ENCODE results near the gene TPRA1. TPM values are rescaled to one million over a fixed set of nuclear protein-coding genes. Genes with fewer than 3 reads are reported as not detected.

Gene TPRA1
- total RNA-seq, 2 experiments from 2014 or later: 7.5 to 7.8 TPM

DNA sequence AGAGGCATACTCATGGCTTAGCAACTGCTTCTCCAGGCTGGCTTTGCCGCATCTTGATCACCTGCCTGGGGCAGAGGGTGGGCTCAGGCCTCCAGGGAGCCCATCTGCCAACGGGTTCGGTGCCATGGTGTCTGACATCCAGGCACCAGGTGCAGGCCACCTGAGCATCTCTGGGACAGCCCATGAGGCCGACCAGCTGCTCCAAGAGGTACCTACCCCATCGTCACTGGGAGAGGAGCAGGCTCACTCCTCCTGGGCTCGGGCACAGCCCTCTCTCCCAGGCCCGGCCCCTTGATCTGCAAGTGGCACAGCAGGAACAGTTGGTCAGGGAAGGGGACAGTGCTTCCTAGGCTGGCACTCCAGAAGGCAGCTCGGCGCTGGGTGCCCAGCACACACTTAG, 21.9 kb downstream of the TPRA1 start:
- DNase-seq (no peak), ATAC-seq (ENCODE audit: poor library complexity) (no peak)
- ChIA-PET POLR2A (no interaction called here), CTCF (no interaction called here)
- no peak overlapping the region for H3K27ac Mint-ChIP-seq
- no peaks in the 10 kb centered on the region for H3K4me1 Mint-ChIP-seq (ENCODE audit: low read depth)
- intact Hi-C loops (cut with DNase I, micrococcal nuclease): no loop called here
- H3K36me3 ChIP-seq (ENCODE audit: insufficient read depth, low read length): peaks cover 30% of the 10 kb centered on the region
- TF ChIP-seq CTCF (IDR thresholded peaks at IDR 0.05): no peak
- H3K36me3 Mint-ChIP-seq (ENCODE audit: low read depth): peaks cover 14% of the 10 kb centered on the region
- no peak overlapping the region for H3K27ac ChIP-seq (ENCODE audit: low read depth in 1 of 2, low read length in 2 of 2)
- no peaks in the 10 kb centered on the region for H3K9me3 ChIP-seq (ENCODE audit: control insufficient read depth in 1 of 2, insufficient read depth in 1 of 2, low read length in 2 of 2)
- H3K4me3 Mint-ChIP-seq: no peak overlapping the region
- no peaks in the 10 kb centered on the region for H3K27me3 ChIP-seq (ENCODE audit: control insufficient read depth in 1 of 2, insufficient read depth in 2 of 2, low read length in 2 of 2)
- H3K4me1 ChIP-seq (ENCODE audit: insufficient read depth, low read length): no peaks in the 10 kb centered on the region
- no peaks in the 10 kb centered on the region for H3K27me3 Mint-ChIP-seq
- H3K4me3 ChIP-seq (ENCODE audit: low read length): no peak overlapping the region
- no peaks in the 10 kb centered on the region for H3K9me3 Mint-ChIP-seq

- Histone ChIP-seq H3K36me3 (ENCODE audit: insufficient read depth, low read length) (peaks cover 13% of the 10 kb centered on the region), H3K27ac (ENCODE audit: low read depth in 1 of 2, low read length in 2 of 2) (no peak overlapping the region), H3K9me3 (ENCODE audit: control insufficient read depth in 1 of 2, insufficient read depth in 1 of 2, low read length in 2 of 2) (no peaks in the 10 kb centered on the region), H3K4me1 (ENCODE audit: insufficient read depth, low read length) (no peaks in the 10 kb centered on the region), H3K4me3 (ENCODE audit: low read length) (no peak overlapping the region), H3K27me3 (ENCODE audit: control insufficient read depth in 1 of 2, insufficient read depth in 2 of 2, low read length in 2 of 2) (no peaks in the 10 kb centered on the region)
- Mint-ChIP-seq H3K36me3 (ENCODE audit: low read depth) (peaks cover 13% of the 10 kb centered on the region), H3K27me3 (no peaks in the 10 kb centered on the region), H3K9me3 (no peaks in the 10 kb centered on the region), H3K27ac (no peak overlapping the region), H3K4me1 (ENCODE audit: low read depth) (no peaks in the 10 kb centered on the region), H3K4me3 (no peak overlapping the region)
- POLR2A ChIA-PET: no interaction called here
- DNase-seq: no peak
- CTCF ChIA-PET: no interaction called here
- ATAC-seq (ENCODE audit: poor library complexity): no peak
- intact Hi-C loops (cut with DNase I, micrococcal nuclease): no loop called here
- TF ChIP-seq CTCF (IDR thresholded peaks at IDR 0.05): no peak
Observed at GRCh38 chr3:127566833-127567232, 23.7 kb downstream of the TPRA1 start.

- no peak for TF ChIP-seq CTCF (IDR thresholded peaks at IDR 0.05)
- H3K4me1 ChIP-seq (ENCODE audit: insufficient read depth, low read length): no peaks in the 10 kb centered on the region
- Mint-ChIP-seq H3K4me1 (ENCODE audit: low read depth) (no peaks in the 10 kb centered on the region), H3K4me3 (no peak overlapping the region), H3K9me3 (no peaks in the 10 kb centered on the region), H3K27ac (no peak overlapping the region), H3K27me3 (no peaks in the 10 kb centered on the region), H3K36me3 (ENCODE audit: low read depth) (peaks cover 3% of the 10 kb centered on the region)
- H3K4me3 ChIP-seq (ENCODE audit: low read length): no peak overlapping the region
- peaks cover 5% of the 10 kb centered on the region for H3K36me3 ChIP-seq (ENCODE audit: insufficient read depth, low read length)
- ChIA-PET CTCF (no interaction called here), POLR2A (no interaction called here)
- intact Hi-C loops (cut with DNase I, micrococcal nuclease): no loop called here
- no peaks in the 10 kb centered on the region for H3K9me3 ChIP-seq (ENCODE audit: control insufficient read depth in 1 of 2, insufficient read depth in 1 of 2, low read length in 2 of 2)
- H3K27me3 ChIP-seq (ENCODE audit: control insufficient read depth in 1 of 2, insufficient read depth in 2 of 2, low read length in 2 of 2): no peaks in the 10 kb centered on the region
- DNase-seq: no peak
- no peak overlapping the region for H3K27ac ChIP-seq (ENCODE audit: low read depth in 1 of 2, low read length in 2 of 2)
- no peak for ATAC-seq (ENCODE audit: poor library complexity)
Observed at GRCh38 chr3:127565711-127566110, 24.8 kb downstream of the TPRA1 start.

All from CD4-positive, alpha-beta T cell (primary cell).